Epithelial cell of esophagus (primary cell): ENCODE measurements around the gene ZNF407.

Source experiments
- DNase-seq: peaks from one replicate; pipeline ENCODE4 v3.0.0; 2010; ENCODE audit warnings: low read depth
- H3K4me3 ChIP-seq: 2 replicates; pipeline ENCODE4 v1.5.1; 2011; ENCODE audit warnings: mild to moderate bottlenecking, low read length, control low read depth
- CTCF ChIP-seq: IDR thresholded peaks from 2 replicates; pipeline ENCODE4 v1.5.1; 2011; ENCODE audit warnings: low read depth, mild to moderate bottlenecking, low read length, control low read depth, inconsistent platforms; ENCODE audit not compliant: insufficient read depth; ENCODE audit errors: missing control alignments

Gene ZNF407

DNA sequence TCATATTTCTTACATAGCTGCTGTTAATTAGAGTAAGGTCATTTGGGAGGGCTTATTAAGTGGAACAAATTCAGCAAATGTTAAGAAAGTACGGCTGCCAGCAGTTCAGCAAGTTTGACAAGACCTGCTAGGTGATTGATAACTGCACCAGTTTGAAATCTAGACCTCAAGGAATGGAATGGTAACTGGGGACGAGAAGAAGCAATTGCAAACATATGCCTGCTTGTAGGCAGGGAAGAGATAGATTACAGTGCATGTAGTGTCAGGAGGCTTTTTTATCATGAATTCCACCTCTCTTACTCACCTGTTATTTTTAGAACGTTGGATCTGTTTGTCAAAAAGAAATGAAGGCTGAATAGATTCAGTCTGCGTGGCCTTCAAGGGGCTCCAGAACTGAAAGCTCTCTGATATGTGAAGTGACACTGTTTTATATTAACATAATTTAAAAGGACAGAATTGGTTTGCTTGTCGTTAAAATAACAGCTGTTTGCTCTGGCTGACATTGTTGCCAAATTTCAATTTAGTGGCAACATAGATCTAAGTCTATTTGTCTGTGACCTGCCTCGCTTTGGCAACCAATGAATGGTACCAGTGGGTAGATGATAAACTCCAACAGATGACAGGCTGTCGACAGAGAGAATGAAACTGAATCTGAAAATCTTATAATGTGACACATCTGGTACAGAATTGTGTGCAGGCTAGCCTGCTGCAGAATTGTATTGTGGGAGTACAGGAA, 199.3 kb downstream of the ZNF407 start:
- DNase-seq: peak; percentile 58
- no peak for TF ChIP-seq CTCF
- H3K4me3 ChIP-seq: no peak overlapping the region

GRCh38 chr18:74797577-74798151, 200.0 kb downstream of the ZNF407 start:
- H3K4me3 ChIP-seq: no peak overlapping the region
- TF ChIP-seq CTCF: no peak
- no peak for DNase-seq

GRCh38 chr18:74799542-74799941, 201.9 kb downstream of the ZNF407 start:
- no peak for DNase-seq
- no peak overlapping the region for H3K4me3 ChIP-seq
- TF ChIP-seq CTCF: no peak

- TF ChIP-seq CTCF: no peak
- no peak for DNase-seq
- no peak overlapping the region for H3K4me3 ChIP-seq
These were observed 202.4 kb downstream of the ZNF407 start for GRCh38 chr18:74800098-74800497.

DNA sequence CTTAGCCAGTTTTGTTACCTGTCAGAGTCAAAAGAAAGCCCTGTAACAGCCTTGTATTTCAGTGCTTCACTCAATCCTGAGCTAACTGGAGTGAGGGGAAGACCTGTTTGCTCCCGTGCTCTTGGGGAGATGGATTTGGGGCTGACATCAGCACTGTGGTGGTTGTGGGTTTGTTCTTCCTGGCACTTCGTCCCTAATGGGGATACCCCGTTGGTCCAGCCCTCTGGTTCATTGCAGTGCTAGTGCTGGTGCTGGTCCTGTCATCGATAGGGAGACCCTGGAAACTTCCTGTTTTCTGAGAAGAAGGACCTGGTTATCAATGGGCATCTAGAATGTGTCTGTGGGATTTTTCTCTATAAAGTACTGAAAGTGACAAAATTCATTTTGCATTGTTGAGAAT, 205.4 kb downstream of the ZNF407 start:
- no peak overlapping the region for H3K4me3 ChIP-seq
- no peak for DNase-seq
- no peak for TF ChIP-seq CTCF

- no peak for DNase-seq
- no peak for TF ChIP-seq CTCF
- no peak overlapping the region for H3K4me3 ChIP-seq
These were observed 206.1 kb downstream of the ZNF407 start for GRCh38 chr18:74803769-74804168.

- DNase-seq: peak; percentile 23
- no peak overlapping the region for H3K4me3 ChIP-seq
- TF ChIP-seq CTCF: no peak
These were observed 207.0 kb downstream of the ZNF407 start for GRCh38 chr18:74804677-74805076.
